Measurements from ENCODE around the gene IL37. TPM values are rescaled to one million over a fixed set of nuclear protein-coding genes. Genes with fewer than 3 reads are reported as not detected.

The IL37 gene
- total and polyA plus RNA-seq, 2 donors (not counting 1 experiment from before 2014, with no cell fraction given) = 0.79 TPM; not detected in 1

DNA sequence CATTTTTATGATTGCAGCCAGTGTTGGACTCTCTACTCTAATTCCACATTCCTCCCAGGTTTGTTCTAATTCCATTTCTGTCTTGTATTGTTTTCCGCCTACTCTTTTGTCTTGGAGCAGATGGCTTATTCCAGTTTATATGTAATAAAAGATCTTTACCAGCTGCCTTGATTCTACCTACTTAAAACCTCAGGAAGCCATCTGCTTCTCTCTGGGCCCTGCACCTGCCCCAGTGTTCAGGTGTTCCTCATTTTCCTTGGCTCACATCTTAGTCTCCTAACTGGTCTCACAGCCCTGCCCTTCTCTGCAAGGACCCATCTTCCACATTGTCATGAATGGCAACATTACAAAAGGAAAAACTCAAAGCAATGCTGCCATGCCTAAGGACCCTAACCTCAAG is 21.0 kb upstream of the IL37 start:
- H3K27me3 ChIP-seq (replicated peaks in 1 of 4; ENCODE audit: control extremely low read depth in 1 of 4, control insufficient read depth in 3 of 4, insufficient read depth in 4 of 4, low read length in 3 of 4) = no peaks in the 10 kb centered on the region
- no peaks in the 10 kb centered on the region for H3K4me1 ChIP-seq (ENCODE audit: control insufficient read depth in 2 of 2, insufficient read depth in 2 of 2, low read length in 2 of 2)
- TF ChIP-seq, protein P1, sequence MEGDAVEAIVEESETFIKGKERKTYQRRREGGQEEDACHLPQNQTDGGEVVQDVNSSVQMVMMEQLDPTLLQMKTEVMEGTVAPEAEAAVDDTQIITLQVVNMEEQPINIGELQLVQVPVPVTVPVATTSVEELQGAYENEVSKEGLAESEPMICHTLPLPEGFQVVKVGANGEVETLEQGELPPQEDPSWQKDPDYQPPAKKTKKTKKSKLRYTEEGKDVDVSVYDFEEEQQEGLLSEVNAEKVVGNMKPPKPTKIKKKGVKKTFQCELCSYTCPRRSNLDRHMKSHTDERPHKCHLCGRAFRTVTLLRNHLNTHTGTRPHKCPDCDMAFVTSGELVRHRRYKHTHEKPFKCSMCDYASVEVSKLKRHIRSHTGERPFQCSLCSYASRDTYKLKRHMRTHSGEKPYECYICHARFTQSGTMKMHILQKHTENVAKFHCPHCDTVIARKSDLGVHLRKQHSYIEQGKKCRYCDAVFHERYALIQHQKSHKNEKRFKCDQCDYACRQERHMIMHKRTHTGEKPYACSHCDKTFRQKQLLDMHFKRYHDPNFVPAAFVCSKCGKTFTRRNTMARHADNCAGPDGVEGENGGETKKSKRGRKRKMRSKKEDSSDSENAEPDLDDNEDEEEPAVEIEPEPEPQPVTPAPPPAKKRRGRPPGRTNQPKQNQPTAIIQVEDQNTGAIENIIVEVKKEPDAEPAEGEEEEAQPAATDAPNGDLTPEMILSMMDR (IDR thresholded peaks at IDR 0.05) = no peak
- no peak for TF ChIP-seq EZH2 (IDR thresholded peaks at IDR 0.05; ENCODE audit: borderline replicate concordance, insufficient read depth, low read depth, low read length, poor library complexity, severe bottlenecking)
- Mint-ChIP-seq H3K27ac (no peak overlapping the region), H3K4me3 (no peak overlapping the region), H3K9me3 (ENCODE audit: insufficient read depth) (no peaks in the 10 kb centered on the region), H3K27me3 (no peaks in the 10 kb centered on the region), H3K4me1 (no peaks in the 10 kb centered on the region)
- DNase-seq (no peak), ATAC-seq (ENCODE audit: low read depth) (no peak)
- intact Hi-C loops (cut with micrococcal nuclease) = loop anchor here (5.0 to 10.0 kb wide), 2 partner anchors 48 to 265 kb away; no protein-coding TSS in a partner anchor
- H3K36me3 ChIP-seq (replicated peaks in 1 of 2; ENCODE audit: control extremely low read depth in 1 of 2, control insufficient read depth in 1 of 2, extremely low read depth in 1 of 2, insufficient read depth in 2 of 2, low read length in 1 of 2) = no peaks in the 10 kb centered on the region
- H3K4me2 ChIP-seq (replicated peaks; ENCODE audit: low read depth, low read length, poor library complexity, severe bottlenecking) = no peak overlapping the region
- H4K20me1 ChIP-seq (ENCODE audit: control insufficient read depth, insufficient read depth, low read length, poor library complexity, severe bottlenecking) = no peaks in the 10 kb centered on the region
- no peak overlapping the region for H3K4me3 ChIP-seq (ENCODE audit: control extremely low read depth in 1 of 5, extremely low read depth in 1 of 5, insufficient read depth in 1 of 5, low read depth in 2 of 5, low read length in 4 of 5)
- H3K27ac ChIP-seq (ENCODE audit: low read length in 2 of 2) = no peak overlapping the region
- H3K9ac ChIP-seq (ENCODE audit: low read length) = no peak overlapping the region
- ChIA-PET CTCF (interaction anchor here (2.5 to 2.7 kb wide), 2 partner anchors 140 to 163 kb away, joined by 7 to 15 read pairs; no protein-coding TSS in a partner anchor), POLR2A (no interaction called here)
- no peaks in the 10 kb centered on the region for H3K9me3 ChIP-seq (ENCODE audit: control extremely low read depth in 1 of 3, control insufficient read depth in 2 of 3, insufficient read depth in 1 of 3, low read length in 2 of 3)
- H2AFZ ChIP-seq (ENCODE audit: insufficient read depth, low read depth, low read length, poor library complexity, severe bottlenecking) = no peak overlapping the region
- WGBS (ENCODE audit: insufficient coverage) = no CpG with 5 or more reads among the region's 1 CpG
- H3K79me2 ChIP-seq (ENCODE audit: control insufficient read depth, insufficient read depth, low read length) = no peaks in the 10 kb centered on the region

DNA sequence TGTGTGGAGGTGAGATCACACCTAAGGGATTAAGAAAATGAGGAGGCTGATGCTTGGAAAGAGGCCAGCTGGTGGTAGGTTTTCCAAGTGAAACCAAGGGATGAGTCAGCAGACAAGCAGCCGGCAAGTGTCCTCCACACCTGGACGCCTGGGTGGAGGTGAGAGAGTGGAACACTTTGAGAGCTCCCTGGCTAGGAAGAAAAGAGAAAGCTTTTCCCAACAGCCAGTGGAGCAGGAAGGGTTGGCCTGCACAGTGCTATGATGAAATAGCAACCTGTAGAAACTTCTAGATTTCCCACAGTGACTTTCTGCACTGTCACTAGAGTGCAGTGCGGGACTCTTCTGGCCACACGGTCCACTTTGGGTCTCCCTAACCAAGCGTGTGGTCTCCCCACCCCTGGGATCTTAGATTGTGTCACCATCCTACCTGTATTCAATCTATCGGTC is 19.6 kb upstream of the IL37 start:
- Histone ChIP-seq H2AFZ (ENCODE audit: insufficient read depth, low read depth, low read length, poor library complexity, severe bottlenecking) (no peak overlapping the region), H3K9ac (ENCODE audit: low read length) (no peak overlapping the region), H3K79me2 (ENCODE audit: control insufficient read depth, insufficient read depth, low read length) (no peaks in the 10 kb centered on the region), H3K27me3 (replicated peaks in 1 of 4; ENCODE audit: control extremely low read depth in 1 of 4, control insufficient read depth in 3 of 4, insufficient read depth in 4 of 4, low read length in 3 of 4) (no peaks in the 10 kb centered on the region), H3K4me3 (ENCODE audit: control extremely low read depth in 1 of 5, extremely low read depth in 1 of 5, insufficient read depth in 1 of 5, low read depth in 2 of 5, low read length in 4 of 5) (no peak overlapping the region), H3K9me3 (ENCODE audit: control extremely low read depth in 1 of 3, control insufficient read depth in 2 of 3, insufficient read depth in 1 of 3, low read length in 2 of 3) (no peaks in the 10 kb centered on the region), H3K36me3 (replicated peaks in 1 of 2; ENCODE audit: control extremely low read depth in 1 of 2, control insufficient read depth in 1 of 2, extremely low read depth in 1 of 2, insufficient read depth in 2 of 2, low read length in 1 of 2) (no peaks in the 10 kb centered on the region), H3K4me1 (ENCODE audit: control insufficient read depth in 2 of 2, insufficient read depth in 2 of 2, low read length in 2 of 2) (no peaks in the 10 kb centered on the region), H3K4me2 (replicated peaks; ENCODE audit: low read depth, low read length, poor library complexity, severe bottlenecking) (no peak overlapping the region), H4K20me1 (ENCODE audit: control insufficient read depth, insufficient read depth, low read length, poor library complexity, severe bottlenecking) (no peaks in the 10 kb centered on the region), H3K27ac (ENCODE audit: low read length in 2 of 2) (no peak overlapping the region)
- Mint-ChIP-seq H3K4me3 (no peak overlapping the region), H3K27ac (no peak overlapping the region), H3K9me3 (ENCODE audit: insufficient read depth) (no peaks in the 10 kb centered on the region), H3K4me1 (no peaks in the 10 kb centered on the region), H3K27me3 (no peaks in the 10 kb centered on the region)
- ChIA-PET POLR2A (no interaction called here), CTCF (interaction anchor here (0.5 to 2.7 kb wide), 3 partner anchors 58 to 165 kb away, joined by 4 to 15 read pairs (median 7); no protein-coding TSS in a partner anchor)
- 80% methylated on average over 4 of the region's 6 CpGs for WGBS (ENCODE audit: insufficient coverage)
- ATAC-seq (ENCODE audit: low read depth) = no peak
- TF ChIP-seq EZH2 (IDR thresholded peaks at IDR 0.05; ENCODE audit: borderline replicate concordance, insufficient read depth, low read depth, low read length, poor library complexity, severe bottlenecking) = no peak
- TF ChIP-seq, protein P1 (IDR thresholded peaks at IDR 0.05) = no peak
- DNase-seq = no peak
- intact Hi-C loops (cut with micrococcal nuclease) = no loop called here
